Measurements from ENCODE around the gene LACTB.

GRCh38 chr15:63090472-63090871, 31.2 kb upstream of the LACTB start:
- TF ChIP-seq ZNF10 (tag by site-specific recombination; IDR thresholded peaks at IDR 0.05), result no peak
- no peak for TF ChIP-seq ZNF221 (tag by site-specific recombination; IDR thresholded peaks at IDR 0.05; ENCODE audit: borderline replicate concordance)
